SK-N-SH (cell line): Measurements from ENCODE around the gene CACNG3.

ENCODE experiments used
- CTCF ChIP-seq: fragments of 200-600 bp; sonication (generic); IDR thresholded peaks from 2 replicates; pipeline ENCODE4 v1.6.1; 2017; ENCODE audit warnings: antibody characterized with exemption, mild to moderate bottlenecking, moderate library complexity
- EP300 ChIP-seq, 2 experiments: IDR thresholded peaks; 2 replicates each; pipeline versions ENCODE4 v1.4.0 to v1.6.1; 2012; ENCODE audit warnings: borderline replicate concordance in 1 of 2, low read depth in 1 of 2, low read length in 1 of 2
- SIN3A ChIP-seq: IDR thresholded peaks from 2 replicates; pipeline ENCODE4 v1.6.1; 2012; ENCODE audit warnings: low read depth, mild to moderate bottlenecking, low read length, moderate library complexity, borderline replicate concordance
- YY1 ChIP-seq: IDR thresholded peaks from 2 replicates; pipeline ENCODE4 v1.4.0; 2012; ENCODE audit warnings: low read depth, mild to moderate bottlenecking

GRCh38 chr16:24332178-24332577 is 76.0 kb downstream of the CACNG3 start:
- TF ChIP-seq CTCF: no peak
- no peak for TF ChIP-seq SIN3A
- TF ChIP-seq EP300 (IDR thresholded peaks at IDR 0.05; ENCODE audit: borderline replicate concordance in 1 of 2, low read depth in 1 of 2, low read length in 1 of 2): no peak
- TF ChIP-seq YY1: no peak
